ENCODE measurements around the gene TTLL11. TPM values are rescaled to one million over a fixed set of nuclear protein-coding genes. Genes with fewer than 3 reads are reported as not detected.
A peak's percentile ranks its signal among the peaks of the same experiment; 100 is the strongest.

TTLL11 gene
- total and polyA plus RNA-seq, 2 experiments from 2014 or later = 0.57 to 1.4 TPM

GRCh38 chr9:122095010-122095767, 2.1 kb upstream of the TTLL11 start (continued):
- no peak for TF ChIP-seq ZNF462 (CRISPR knock-in tag; IDR thresholded peaks at IDR 0.05)
- TF ChIP-seq REST (IDR thresholded peaks at IDR 0.05; ENCODE audit: unreplicated experiment) = peak; percentile 82
- TF ChIP-seq ZNF114 (CRISPR knock-in tag; IDR thresholded peaks at IDR 0.05) = no peak
- TF ChIP-seq EZH2 (IDR thresholded peaks at IDR 0.05; ENCODE audit: low read depth, unreplicated experiment) = no peak
- no peak for TF ChIP-seq JUNB (IDR thresholded peaks at IDR 0.05; ENCODE audit: unreplicated experiment)
- TF ChIP-seq EZH2phosphoT487 (IDR thresholded peaks at IDR 0.05; ENCODE audit: unreplicated experiment) = no peak
- TF ChIP-seq POLR2AphosphoS5 (IDR thresholded peaks at IDR 0.05; ENCODE audit: low read depth) = no peak
